ENCODE measurements around the gene TMEM43. TPM values are rescaled to one million over a fixed set of nuclear protein-coding genes. Genes with fewer than 3 reads are reported as not detected.
"Not testable (repeated sequence)": the region's sequence is repeated elsewhere in the genome, so short reads cannot be mapped to it uniquely, and the experiment has no call there.

Gene TMEM43
- total RNA-seq: 76.5 TPM

DNA sequence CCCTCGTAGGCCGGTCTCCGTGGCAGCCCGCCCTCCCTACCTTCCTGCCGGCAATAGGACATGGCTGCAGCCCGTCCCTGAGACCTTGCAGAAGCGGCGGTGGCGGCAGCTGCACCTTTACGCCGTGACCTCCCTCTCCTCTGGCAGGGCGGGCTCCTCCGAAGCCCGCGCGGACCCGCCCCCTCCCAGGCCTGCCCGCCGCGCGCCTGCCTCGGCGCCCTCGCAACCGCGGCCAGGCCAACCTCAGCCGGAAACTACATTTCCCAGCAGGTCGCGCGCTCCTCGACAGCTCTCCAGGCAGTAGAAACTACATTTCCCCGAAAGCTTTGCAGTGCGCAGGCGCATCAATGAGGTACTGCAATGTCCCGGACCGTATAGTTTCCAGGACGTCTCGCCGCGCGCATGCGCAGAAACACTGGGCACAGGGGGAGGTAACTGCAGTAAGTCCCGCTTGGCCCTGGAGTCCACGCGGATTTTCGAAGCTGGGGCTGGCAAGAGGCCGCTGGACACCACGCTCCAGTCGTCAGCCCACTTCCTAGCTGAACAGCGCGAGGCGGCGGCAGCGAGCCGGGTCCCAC, at the start of gene TMEM43, which contains the start of gene CHCHD4:
Gene TMEM43 (plus strand): TSS at position 438 of the 578 bp plus-strand sequence. CDS start 142 bp downstream, outside the sequence.
Gene CHCHD4 (minus strand): TSS at position 256 of the 578 bp plus-strand sequence. CDS start 194 bp downstream, at position 62.
- peak; percentile 99 for DNase-seq (ENCODE audit: low spot score)

DNA sequence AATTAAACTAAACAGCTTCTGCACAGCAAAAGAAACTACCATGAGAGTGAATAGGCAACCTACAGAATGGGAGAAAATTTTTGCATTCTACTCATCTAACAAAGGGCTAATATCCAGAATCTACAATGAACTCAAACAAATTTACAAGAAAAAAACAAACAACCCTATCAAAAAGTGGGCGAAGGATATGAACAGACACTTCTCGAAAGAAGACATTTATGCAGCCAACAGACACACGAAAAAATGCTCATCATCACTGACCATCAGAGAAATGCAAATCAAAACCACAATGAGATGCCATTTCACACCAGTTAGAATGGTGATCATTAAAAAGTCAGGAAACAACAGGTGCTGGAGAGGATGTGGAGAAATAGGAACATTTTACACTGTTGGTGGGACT, 49.6 kb upstream of the TMEM43 start:
- not testable (repeated sequence) for DNase-seq (ENCODE audit: low spot score)

DNA sequence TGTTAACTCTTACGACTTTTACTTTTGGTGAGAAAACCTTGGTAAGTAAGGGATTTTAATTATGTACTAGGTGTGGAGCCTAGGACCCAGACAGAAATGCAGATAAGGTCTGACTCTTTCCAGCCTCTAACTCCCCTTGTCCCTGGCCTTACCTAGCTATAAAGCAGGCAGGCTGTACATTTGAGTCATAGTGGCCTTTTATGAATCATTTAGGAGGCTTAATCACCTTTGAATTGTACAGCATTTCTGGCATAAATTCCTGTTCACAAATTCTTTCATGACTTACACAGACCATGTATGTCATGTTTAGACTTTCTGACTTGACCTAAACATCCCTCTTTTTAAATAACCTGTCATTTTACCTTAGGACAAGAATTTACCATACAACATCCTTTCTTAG, 47.5 kb upstream of the TMEM43 start:
- DNase-seq (ENCODE audit: low spot score): no peak

- no peak for DNase-seq (ENCODE audit: low spot score)
These were observed 42.7 kb upstream of the TMEM43 start for GRCh38 chr3:14082108-14082657.

DNA sequence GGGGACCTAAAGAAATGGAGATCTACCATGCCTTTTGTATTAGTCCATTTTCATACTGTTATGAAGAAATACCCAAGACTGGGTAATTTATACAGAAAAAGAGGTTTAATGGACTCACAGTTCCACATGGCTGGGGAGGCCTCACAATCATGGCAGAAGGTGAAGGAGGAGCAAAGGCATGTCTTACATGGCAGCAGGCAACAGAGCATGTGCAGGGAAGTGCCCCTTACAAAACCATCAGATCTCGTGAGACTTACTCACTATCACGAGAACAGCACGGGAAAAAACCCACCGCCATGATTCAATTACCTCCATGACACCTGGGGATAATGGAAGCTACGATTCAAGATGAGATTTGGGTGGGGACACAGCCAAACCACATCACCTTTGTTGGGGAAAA, 37.4 kb upstream of the TMEM43 start:
- DNase-seq (ENCODE audit: low spot score): not testable (repeated sequence)

GRCh38 chr3:14091959-14092358, 32.9 kb upstream of the TMEM43 start:
- not testable (repeated sequence) for DNase-seq (ENCODE audit: low spot score)

GRCh38 chr3:14092464-14092863, 32.4 kb upstream of the TMEM43 start:
- DNase-seq (ENCODE audit: low spot score): no peak

DNA sequence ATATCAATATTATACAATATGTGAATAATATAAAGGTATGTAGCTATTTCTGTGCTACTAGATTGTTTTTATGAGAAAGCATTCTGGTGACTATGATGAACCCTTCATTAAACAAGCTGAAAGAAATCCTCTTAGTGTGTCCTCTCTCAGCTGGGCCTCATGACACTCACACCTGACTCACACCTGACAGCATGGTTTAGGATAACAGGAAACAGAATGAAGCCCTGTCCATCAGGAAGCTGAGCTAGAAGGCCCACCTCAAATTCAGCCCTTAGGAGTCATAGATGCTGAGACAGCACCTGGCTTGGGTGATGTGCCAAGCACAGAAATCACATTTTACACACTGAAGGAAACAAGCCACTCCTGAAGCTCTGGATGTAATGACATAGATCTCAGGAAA, 31.0 kb upstream of the TMEM43 start:
- DNase-seq (ENCODE audit: low spot score): no peak

DNA sequence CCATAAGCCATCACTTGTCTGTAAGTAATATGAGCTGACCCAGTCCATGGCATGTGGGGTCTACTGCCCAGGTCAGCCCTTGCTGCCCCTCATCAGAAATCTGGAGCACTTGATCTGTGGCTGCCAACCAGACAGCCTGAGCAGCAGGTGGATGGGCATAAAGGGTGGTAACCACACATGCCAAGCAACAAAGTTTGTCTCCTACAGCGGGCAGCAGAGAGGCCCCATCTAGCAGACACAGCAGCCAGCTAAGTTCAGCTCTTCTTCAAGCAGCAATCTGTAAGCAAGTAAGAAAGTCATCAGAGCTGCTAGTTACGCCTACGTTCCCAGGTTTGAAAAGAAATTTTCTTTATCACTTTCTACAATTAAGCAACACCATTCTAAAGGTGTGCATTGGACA, 28.1 kb upstream of the TMEM43 start:
- DNase-seq (ENCODE audit: low spot score): no peak

DNA sequence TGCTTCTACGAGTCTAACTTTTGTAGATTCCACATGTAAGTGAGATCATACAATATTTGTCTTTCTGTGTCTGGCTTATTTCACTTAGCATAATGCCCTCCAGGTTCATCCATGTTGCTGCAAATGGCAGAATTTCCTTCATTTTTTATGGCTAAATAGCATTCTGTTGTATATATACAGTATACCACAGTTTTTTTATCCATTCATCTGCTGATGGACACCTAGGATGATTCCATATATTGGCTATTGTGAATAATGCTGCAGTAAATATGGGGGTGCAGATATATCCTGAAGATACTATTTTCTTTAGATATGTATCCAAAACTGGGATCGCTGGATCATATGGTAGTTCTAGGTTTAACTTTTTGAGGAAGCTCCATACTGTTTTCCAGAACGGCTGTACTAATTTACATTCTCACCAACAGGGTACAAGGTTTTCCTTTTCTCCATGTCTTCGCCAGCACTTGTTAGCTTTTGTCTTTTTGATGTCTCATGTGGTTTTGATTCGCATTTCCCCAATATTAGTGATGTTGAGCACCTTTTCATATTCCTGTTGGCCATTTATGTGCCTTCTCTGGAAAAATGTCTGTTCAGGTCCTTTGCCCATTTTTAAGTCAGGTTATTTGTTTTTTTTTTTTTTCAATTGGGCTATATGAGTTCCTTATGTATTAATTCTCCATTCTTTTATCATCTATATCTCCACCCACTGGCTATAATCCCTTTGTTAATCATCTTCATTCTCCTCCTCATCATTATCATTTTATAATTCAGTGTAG, 27.0 kb upstream of the TMEM43 start:
- no peak for DNase-seq (ENCODE audit: low spot score)

GRCh38 chr3:14109821-14110220, 15.0 kb upstream of the TMEM43 start:
- DNase-seq (ENCODE audit: low spot score): not testable (repeated sequence)

- DNase-seq (ENCODE audit: low spot score): no peak
These were observed 14.2 kb upstream of the TMEM43 start for GRCh38 chr3:14110699-14111098.

DNA sequence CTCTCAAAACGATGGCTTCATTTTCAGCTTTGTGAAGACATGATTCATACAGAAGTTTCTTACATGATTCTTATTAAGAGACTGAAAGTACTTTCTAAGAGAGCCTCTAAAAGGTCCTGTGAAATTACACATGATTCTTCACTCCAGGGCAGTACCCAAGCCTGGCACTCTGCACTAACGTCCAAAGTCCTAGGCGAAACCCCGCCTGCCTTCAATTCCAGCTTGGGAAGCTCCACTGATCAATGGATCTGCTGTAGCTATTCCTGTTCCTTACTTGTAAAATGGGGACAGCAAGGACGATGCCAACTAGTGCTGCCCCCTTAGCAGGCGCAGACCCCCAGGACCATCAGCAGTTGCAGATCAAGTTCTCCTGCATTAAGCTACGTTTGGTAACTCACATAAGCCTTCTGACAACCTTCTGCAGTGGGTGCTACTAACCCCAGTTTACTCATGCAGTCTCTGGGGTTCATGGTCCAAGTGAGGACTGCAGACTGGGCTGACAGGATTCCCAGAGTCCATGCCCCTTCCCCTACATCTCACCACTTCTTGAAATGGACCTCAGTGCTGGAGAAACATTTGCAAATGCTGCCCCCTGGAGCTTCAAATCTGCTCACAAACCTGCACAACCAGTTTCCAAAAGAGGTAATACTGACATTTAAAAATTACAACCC, 10.8 kb upstream of the TMEM43 start:
- DNase-seq (ENCODE audit: low spot score): no peak

GRCh38 chr3:14117468-14118399, 7.1 kb upstream of the TMEM43 start:
- DNase-seq (ENCODE audit: low spot score): no peak

DNA sequence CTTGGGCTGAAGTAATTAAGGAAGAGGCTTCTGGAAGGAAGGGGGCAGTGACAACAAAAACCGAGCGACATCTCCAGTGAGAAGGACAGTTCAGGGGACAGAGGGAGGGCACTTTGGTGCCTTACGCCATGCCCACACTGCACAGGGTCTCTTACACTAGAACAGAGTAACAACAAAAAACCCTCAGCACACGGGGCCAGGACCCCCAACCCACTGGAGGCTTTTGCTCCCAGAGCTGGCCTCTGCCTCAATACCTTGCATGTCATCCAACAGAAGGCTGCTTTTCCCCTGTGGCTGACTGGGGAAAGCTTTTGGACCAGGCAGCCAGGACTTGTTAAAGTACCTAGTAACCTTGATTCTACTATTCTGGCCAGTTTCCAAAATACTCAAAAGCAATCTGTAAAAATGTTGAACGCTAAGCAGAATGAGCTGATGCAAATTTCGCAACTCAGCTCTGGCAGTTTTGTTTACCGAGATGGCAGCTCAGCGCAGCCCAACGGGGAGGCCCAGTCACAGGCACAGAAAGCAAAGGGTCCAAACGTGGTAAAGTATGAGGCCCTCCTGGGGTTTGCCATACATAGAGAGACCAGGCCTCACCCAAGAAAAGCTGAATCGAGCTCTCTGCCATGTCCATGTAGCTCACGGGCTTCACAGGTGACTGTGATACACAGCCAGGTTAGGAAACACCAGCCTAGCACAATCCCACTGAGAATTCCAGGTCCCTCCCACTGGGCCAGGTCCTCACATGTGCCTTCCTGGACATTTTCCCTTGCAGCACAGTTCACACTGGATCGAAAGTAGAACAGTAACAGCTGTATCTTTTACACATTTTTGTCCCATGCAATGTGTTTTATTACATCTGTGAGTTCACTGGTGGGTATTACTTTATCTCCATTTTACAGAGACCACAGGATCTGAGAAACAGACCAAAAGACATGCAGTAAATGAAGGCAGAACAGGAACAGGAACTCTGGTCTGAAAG, 6.2 kb upstream of the TMEM43 start:
- DNase-seq (ENCODE audit: low spot score): no peak

DNA sequence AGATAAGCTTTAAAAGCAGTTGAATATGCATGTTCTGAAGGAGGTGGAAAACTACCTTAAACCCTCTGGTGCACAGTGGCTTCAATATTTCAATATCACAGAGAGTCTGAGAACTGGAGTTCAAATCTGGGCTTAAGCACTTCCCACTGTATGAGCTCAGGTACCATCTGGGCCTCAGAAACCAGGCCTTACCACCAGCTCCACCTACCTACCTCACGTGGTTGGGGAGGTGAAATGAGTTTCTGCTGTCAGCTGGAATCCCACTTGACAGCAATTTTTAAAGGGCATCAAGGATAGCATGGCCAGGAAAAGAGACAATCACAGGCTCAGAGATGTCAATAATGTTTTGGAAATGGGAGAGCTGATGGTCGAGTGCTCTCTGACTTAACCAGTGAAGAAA, 5.2 kb upstream of the TMEM43 start:
- DNase-seq (ENCODE audit: low spot score): no peak

DNA sequence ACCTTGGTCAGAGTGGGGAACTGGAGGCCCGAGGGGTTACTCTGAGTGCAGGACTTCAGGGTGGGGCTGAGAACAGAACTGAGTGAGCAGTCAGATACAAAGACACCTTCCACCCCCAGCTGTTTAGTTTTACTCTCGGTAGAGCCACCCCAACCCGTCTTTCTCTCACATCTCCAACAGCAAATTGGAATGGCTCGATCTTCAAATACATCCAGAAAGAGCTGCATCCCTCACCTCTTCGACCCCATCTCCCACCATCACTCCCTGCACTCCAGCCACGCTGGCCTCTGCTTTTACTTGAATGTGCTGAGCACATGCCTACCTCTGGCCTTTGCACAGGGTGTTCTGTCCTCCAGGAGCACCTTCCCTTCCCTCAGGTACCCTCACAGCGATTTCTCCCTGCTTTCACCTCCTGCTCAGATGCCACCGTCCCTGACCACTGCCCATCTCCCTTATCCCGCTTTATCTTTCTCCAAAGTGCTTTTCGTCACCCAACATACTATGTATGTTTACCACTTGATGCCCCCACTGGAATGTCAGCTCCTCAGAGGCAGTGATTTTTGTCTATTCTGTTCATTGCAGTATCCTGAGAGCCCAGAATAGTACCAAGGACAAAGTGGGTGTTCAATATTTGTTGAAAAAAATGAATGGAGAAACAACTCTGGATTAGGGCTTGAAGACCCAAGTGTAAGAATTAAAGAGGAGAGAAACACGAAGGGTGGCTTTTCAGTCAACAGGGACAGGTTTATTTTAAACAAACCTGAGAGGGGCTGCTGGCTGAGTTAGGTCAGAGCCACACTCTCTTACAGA, 4.5 kb upstream of the TMEM43 start:
- no peak for DNase-seq (ENCODE audit: low spot score)

GRCh38 chr3:14120921-14121448, 3.9 kb upstream of the TMEM43 start:
- DNase-seq (ENCODE audit: low spot score): not testable (repeated sequence)

DNA sequence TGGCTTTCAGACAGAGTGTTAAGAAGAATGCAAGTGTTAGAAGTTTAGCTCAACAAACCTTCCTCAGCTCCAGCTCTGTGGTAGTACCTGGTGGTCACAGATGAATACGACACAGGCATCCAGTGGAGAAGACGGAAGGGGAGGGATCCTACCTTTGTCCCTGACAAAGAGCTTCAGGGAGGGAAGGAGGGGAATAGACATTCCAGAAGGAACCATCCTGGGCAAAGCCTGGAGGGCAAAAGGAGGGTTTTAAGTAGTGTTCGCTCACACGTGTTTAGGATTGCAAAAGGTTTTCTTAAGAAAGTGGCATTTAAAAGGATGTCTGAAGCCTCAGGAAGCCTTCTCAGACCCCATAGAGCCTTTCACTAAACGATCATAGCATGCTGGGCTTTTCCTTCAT, 3.0 kb upstream of the TMEM43 start:
- DNase-seq (ENCODE audit: low spot score): no peak

Data from ureter (tissue), 1 donor.